Endothelial cell of umbilical vein (primary cell): ENCODE measurements around the gene CAMK2G. TPM values are rescaled to one million over a fixed set of nuclear protein-coding genes. Genes with fewer than 3 reads are reported as not detected.

Source experiments
- BruUV-seq: library from RNA; stranded (reverse); fragments of 400-500 nt; replicated peaks from 2 replicates; lab custom pipeline; 2021; lab: Mats Ljungman, UMichigan
- CTCF ChIA-PET: fragments of 300-600, 350-600 bp; sonication (Branson Sonifier 250); formaldehyde crosslinking; loops from one replicate; lab custom pipeline; 2021; ENCODE audit warnings: antibody characterized with exemption, inconsistent platforms; lab: Charles Lee
- POLR2A ChIA-PET: fragments of 300-600, 350-600 bp; sonication (Branson Sonifier 250); formaldehyde crosslinking; loops from one replicate; lab custom pipeline; 2021; ENCODE audit warnings: antibody characterized with exemption, inconsistent platforms; lab: Charles Lee
- DNase-seq: peaks from one replicate; pipeline ENCODE4 v3.0.0-alpha.2; 2011; ENCODE audit warnings: low read depth, low spot score
- FAIRE-seq: peaks from 2 replicates; lab custom pipeline; 2011; peaks lifted over from hg19 to GRCh38; lab: Jason Lieb, UNC
- H2AFZ ChIP-seq: 2 replicates; pipeline ENCODE4 v1.6.0; 2012; ENCODE audit warnings: low read depth, low read length, control low read depth, inconsistent platforms
- H3K27ac ChIP-seq: 2 replicates; pipeline ENCODE4 v1.5.1; 2011; ENCODE audit warnings: low read depth, mild to moderate bottlenecking, control low read depth, low read length, moderate library complexity; ENCODE audit not compliant: insufficient read depth
- H3K27me3 ChIP-seq, 2 experiments: 2 replicates each; pipeline versions ENCODE4 v1.6.0 to v1.6.1; 2011; ENCODE audit warnings: low read length in 2 of 2, mixed read lengths in 1 of 2; ENCODE audit not compliant: control insufficient read depth in 2 of 2, insufficient read depth in 2 of 2
- H3K36me3 ChIP-seq, 2 experiments: 2 replicates in 1 of 2; 3 replicates in 1 of 2; pipeline ENCODE4 v1.5.1; 2011; ENCODE audit warnings: low read length in 2 of 2, mild to moderate bottlenecking in 1 of 2, moderate library complexity in 1 of 2; ENCODE audit not compliant: control insufficient read depth in 2 of 2, insufficient read depth in 2 of 2; ENCODE audit errors: extremely low read depth in 1 of 2
- H3K4me1 ChIP-seq: 3 replicates; pipeline ENCODE4 v1.5.1; 2011; ENCODE audit warnings: mild to moderate bottlenecking, low read length; ENCODE audit not compliant: control insufficient read depth, insufficient read depth; ENCODE audit errors: extremely low read depth
- H3K4me2 ChIP-seq: 2 replicates; pipeline ENCODE4 v1.6.1; 2011; ENCODE audit warnings: low read length, control low read depth, mixed read lengths; ENCODE audit not compliant: insufficient read depth
- H3K4me3 ChIP-seq, 3 experiments: fragments of 200-600 bp in 1 of 3; sonication (generic), shearing (Covaris generic) in 1 of 3; replicated peaks in 1 of 3; 2 replicates each; pipeline ENCODE4 v1.5.1; 2011 to 2016; ENCODE audit warnings: control low read depth in 3 of 3, low read length in 3 of 3, mild to moderate bottlenecking in 2 of 3, inconsistent platforms in 1 of 3, low read depth in 1 of 3, moderate library complexity in 1 of 3; ENCODE audit not compliant: insufficient read depth in 1 of 3
- H3K79me2 ChIP-seq: 2 replicates; pipeline ENCODE4 v1.6.0; 2012; ENCODE audit warnings: low read length, inconsistent platforms; ENCODE audit not compliant: control insufficient read depth, insufficient read depth
- H3K9ac ChIP-seq: replicated peaks from 2 replicates; pipeline ENCODE3; 2011; ENCODE audit warnings: low read length, control low read depth; ENCODE audit not compliant: insufficient read depth; ENCODE audit errors: extremely low read depth
- H3K9me1 ChIP-seq: replicated peaks from 3 replicates; pipeline ENCODE4 v1.6.0; 2011; ENCODE audit warnings: mild to moderate bottlenecking, low read length; ENCODE audit not compliant: control insufficient read depth, insufficient read depth; ENCODE audit errors: extremely low read depth
- H3K9me3 ChIP-seq: replicated peaks from 2 replicates; pipeline ENCODE4 v1.5.1; 2012; ENCODE audit warnings: low read length, inconsistent platforms; ENCODE audit not compliant: control insufficient read depth, insufficient read depth
- H4K20me1 ChIP-seq: replicated peaks from 2 replicates; pipeline ENCODE3; 2011; ENCODE audit warnings: mild to moderate bottlenecking, low read length; ENCODE audit not compliant: control insufficient read depth, insufficient read depth; ENCODE audit errors: extremely low read depth
- EZH2 ChIP-seq: IDR thresholded peaks from 2 replicates; pipeline ENCODE4 v1.6.1; 2012; ENCODE audit warnings: borderline replicate concordance, low read depth, mild to moderate bottlenecking, moderate library complexity, low read length, inconsistent platforms; ENCODE audit not compliant: severe bottlenecking
- FOS ChIP-seq: IDR thresholded peaks from 2 replicates; pipeline ENCODE4 v1.6.1; 2011; ENCODE audit warnings: mild to moderate bottlenecking, low read length, moderate library complexity, borderline replicate concordance; ENCODE audit not compliant: insufficient read depth
- GATA2 ChIP-seq: IDR thresholded peaks from 2 replicates; pipeline ENCODE4 v1.7.0; 2011; ENCODE audit warnings: low read depth, mild to moderate bottlenecking, moderate library complexity, mixed read lengths, low read length; ENCODE audit not compliant: insufficient read length, insufficient read depth
- JUN ChIP-seq: IDR thresholded peaks from 2 replicates; pipeline ENCODE4 v1.6.1; 2011; ENCODE audit warnings: borderline replicate concordance, low read depth; ENCODE audit not compliant: insufficient read length, insufficient read depth
- MYC ChIP-seq: IDR thresholded peaks from one replicate; pipeline ENCODE4 v1.6.1; 2011; ENCODE audit warnings: mild to moderate bottlenecking, low read depth, low read length
- POLR2A ChIP-seq: IDR thresholded peaks from 2 replicates; pipeline ENCODE4 v1.6.1; 2012; ENCODE audit warnings: low read depth, mild to moderate bottlenecking, control low read depth, low read length
- POLR2AphosphoS5 ChIP-seq: IDR thresholded peaks from 2 replicates; pipeline ENCODE4 v1.6.1; 2012; ENCODE audit warnings: low read depth, mild to moderate bottlenecking, control low read depth, low read length, moderate library complexity; ENCODE audit not compliant: insufficient read depth
- dilution Hi-C: fragments of 300-500 bp; cut with MboI; formaldehyde crosslinking; loops from one replicate; pipeline ENCODE4 v1.15.0; 2019; ENCODE audit warnings: low sequenced_read_pairs; ENCODE audit not compliant: extremely low pct_ligation_motif_present
- intact Hi-C: fragments of 100-400 bp; cut with micrococcal nuclease; formaldehyde crosslinking; loops from one replicate; pipeline ENCODE4 v1.10.0; 2022
- polyA plus RNA-seq, 4 experiments: library from polyadenylated mRNA; depleted of rRNA in 3 of 4; stranded (reverse) in 3 of 4; unstranded in 1 of 4; fragments of >200 nt; gene quantifications; 2 replicates each; pipeline versions ENCODE4 v1.2.1 to v1.2.3, GENCODE V29; 2011 to 2012; ENCODE audit warnings: missing spikeins in 1 of 4
- total RNA-seq: library from RNA; stranded (reverse); gene quantifications from 2 replicates; pipeline ENCODE4 v1.2.3, GENCODE V29; 2021
- TF ChIP-seq, protein P1 (sequence below): IDR thresholded peaks from 2 replicates; pipeline ENCODE4 v1.6.1; 2011; ENCODE audit not compliant: insufficient read depth, insufficient read length
- TF ChIP-seq, protein P2 (sequence below), 2 donors: IDR thresholded peaks; 1 replicate in 1 of 2; 2 replicates in 1 of 2; pipeline ENCODE4 v1.5.1; 2011; ENCODE audit warnings: low read length in 2 of 2, mild to moderate bottlenecking in 2 of 2, moderate library complexity in 2 of 2, control low read depth in 1 of 2, inconsistent platforms in 1 of 2, low read depth in 1 of 2; ENCODE audit not compliant: insufficient read depth in 1 of 2; ENCODE audit errors: extremely low read depth in 1 of 2

Gene CAMK2G
- total and polyA plus RNA-seq, 2 donors (not counting 3 experiments of a cell fraction or from before 2014, with no cell fraction given), result 27.2 to 33.6 TPM

DNA sequence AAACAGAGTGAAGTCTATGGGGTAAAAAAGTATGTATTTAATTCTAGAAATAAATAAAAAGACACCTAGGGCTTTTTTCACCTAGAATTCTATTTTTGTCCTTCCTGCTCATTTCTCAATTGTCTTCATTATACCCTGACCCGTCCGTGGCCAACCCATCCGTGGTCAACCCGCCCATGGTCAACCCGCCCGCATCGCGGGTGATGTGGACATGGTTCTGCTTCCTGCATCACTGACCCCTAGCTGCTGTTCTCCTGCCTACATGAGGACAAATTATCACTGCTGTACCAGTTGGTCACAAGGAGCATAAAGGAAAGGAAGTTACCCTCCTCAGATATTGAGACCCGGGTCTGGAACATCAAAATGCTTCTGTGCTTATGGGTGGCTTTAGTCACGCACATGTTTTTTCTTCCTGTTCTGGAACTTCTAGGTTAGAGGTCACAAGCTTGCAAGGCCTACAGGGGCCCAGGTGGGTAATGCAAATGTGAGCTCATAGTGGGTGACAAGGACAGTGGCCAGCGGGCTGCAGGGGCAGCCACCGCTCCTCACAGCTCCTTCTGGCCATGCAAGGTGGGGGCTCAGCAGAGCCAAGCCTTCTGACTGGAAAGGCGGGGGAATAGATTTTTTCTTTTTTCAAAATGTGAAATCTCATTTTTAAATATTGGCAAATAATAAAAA, 15.5 kb downstream of the CAMK2G start:
- ChIA-PET CTCF (interaction anchor here (1.0 to 1.3 kb wide), 4 partner anchors 11 to 98 kb away, joined by 3 read pairs; no protein-coding TSS in a partner anchor), POLR2A (no interaction called here)
- no peak overlapping the region for H3K9ac ChIP-seq
- no peak overlapping the region for H3K4me3 ChIP-seq
- DNase-seq (no peak), FAIRE-seq (no peak)
- H3K27ac ChIP-seq, result no peak overlapping the region
- no peaks in the 10 kb centered on the region for H3K9me3 ChIP-seq
- TF ChIP-seq POLR2A (no peak), FOS (no peak), POLR2AphosphoS5 (no peak), EZH2 (no peak)
- no peaks in the 10 kb centered on the region for H3K27me3 ChIP-seq
- no peaks in the 10 kb centered on the region for H4K20me1 ChIP-seq
- no peaks in the 10 kb centered on the region for H3K9me1 ChIP-seq
- H3K4me1 ChIP-seq, result no peaks in the 10 kb centered on the region
- peaks cover 6 to 24% of the 10 kb centered on the region in 2 experiments for H3K36me3 ChIP-seq
- dilution Hi-C loops, result no loop called here
- H3K4me2 ChIP-seq, result no peak overlapping the region
- BruUV-seq, result no TSS peak
- intact Hi-C loops, result no loop called here
- H3K79me2 ChIP-seq, result no peaks in the 10 kb centered on the region
- H2AFZ ChIP-seq, result no peak overlapping the region

DNA sequence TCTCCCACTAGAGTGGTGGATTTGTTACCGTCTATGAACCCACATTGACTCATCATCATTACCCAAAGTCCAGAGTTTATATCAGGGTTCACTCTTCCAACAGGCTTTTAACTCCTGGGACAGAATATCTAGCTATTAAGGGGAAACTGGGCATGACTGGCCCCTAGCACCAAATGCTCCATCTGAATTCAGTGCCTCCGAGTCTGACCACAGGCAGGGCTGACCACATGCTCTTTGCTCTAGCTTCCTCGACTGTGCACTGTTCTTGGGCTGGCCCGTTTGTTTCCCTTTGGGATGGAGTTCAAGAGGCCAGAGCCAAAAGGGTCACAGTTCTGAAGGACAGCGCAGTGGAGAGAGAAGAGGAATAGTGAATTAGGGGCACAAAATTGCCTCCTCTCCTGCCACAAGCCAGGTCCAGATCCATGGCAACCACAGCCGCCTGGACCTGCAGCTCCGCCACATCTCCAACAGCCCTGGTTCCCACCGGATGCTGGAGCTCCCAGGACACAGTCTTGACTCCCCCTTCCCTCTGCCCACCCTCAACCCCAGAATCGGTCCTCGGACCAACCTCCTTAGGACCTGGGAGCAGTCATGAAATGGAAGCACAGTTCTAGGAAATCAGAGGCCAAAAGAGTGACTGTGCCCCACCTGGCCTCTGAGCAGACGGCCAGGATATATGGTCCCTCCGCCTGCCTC, 16.2 kb downstream of the CAMK2G start:
- TF ChIP-seq POLR2AphosphoS5, result no peak
- TF ChIP-seq MYC, result no peak
- TF ChIP-seq FOS, result no peak
- TF ChIP-seq, protein P1, sequence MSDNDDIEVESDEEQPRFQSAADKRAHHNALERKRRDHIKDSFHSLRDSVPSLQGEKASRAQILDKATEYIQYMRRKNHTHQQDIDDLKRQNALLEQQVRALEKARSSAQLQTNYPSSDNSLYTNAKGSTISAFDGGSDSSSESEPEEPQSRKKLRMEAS, result no peak
- TF ChIP-seq, protein P2, sequence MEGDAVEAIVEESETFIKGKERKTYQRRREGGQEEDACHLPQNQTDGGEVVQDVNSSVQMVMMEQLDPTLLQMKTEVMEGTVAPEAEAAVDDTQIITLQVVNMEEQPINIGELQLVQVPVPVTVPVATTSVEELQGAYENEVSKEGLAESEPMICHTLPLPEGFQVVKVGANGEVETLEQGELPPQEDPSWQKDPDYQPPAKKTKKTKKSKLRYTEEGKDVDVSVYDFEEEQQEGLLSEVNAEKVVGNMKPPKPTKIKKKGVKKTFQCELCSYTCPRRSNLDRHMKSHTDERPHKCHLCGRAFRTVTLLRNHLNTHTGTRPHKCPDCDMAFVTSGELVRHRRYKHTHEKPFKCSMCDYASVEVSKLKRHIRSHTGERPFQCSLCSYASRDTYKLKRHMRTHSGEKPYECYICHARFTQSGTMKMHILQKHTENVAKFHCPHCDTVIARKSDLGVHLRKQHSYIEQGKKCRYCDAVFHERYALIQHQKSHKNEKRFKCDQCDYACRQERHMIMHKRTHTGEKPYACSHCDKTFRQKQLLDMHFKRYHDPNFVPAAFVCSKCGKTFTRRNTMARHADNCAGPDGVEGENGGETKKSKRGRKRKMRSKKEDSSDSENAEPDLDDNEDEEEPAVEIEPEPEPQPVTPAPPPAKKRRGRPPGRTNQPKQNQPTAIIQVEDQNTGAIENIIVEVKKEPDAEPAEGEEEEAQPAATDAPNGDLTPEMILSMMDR (IDR thresholded peaks at IDR 0.05; ENCODE audit: extremely low read depth in 1 of 2, insufficient read depth in 1 of 2, low read depth in 1 of 2, low read length in 2 of 2), result no peak
- no peak for TF ChIP-seq POLR2A
- no peak for TF ChIP-seq JUN
- no peak for TF ChIP-seq GATA2
- no peak for TF ChIP-seq EZH2
- DNase-seq (no peak), FAIRE-seq (no peak)
- ChIA-PET POLR2A (no interaction called here), CTCF (interaction anchor here (1.0 to 1.2 kb wide), 2 partner anchors 21 to 39 kb away, joined by 3 read pairs; no protein-coding TSS in a partner anchor)
- Histone ChIP-seq H3K4me2 (no peak overlapping the region), H3K9ac (no peak overlapping the region), H3K36me3 (peaks cover 10 to 30% of the 10 kb centered on the region in 2 experiments), H3K27ac (no peak overlapping the region), H3K4me1 (no peaks in the 10 kb centered on the region), H3K9me1 (no peaks in the 10 kb centered on the region), H4K20me1 (no peaks in the 10 kb centered on the region), H3K4me3 (no peak overlapping the region), H3K27me3 (no peaks in the 10 kb centered on the region), H2AFZ (no peak overlapping the region), H3K79me2 (no peaks in the 10 kb centered on the region), H3K9me3 (no peaks in the 10 kb centered on the region)
- no TSS peak for BruUV-seq
- dilution Hi-C loops (no loop called here), intact Hi-C loops (no loop called here)
